Measurements from ENCODE around the gene TDG.
"Not testable (repeated sequence)": the region's sequence is repeated elsewhere in the genome, so short reads cannot be mapped to it uniquely, and the experiment has no call there.

Gene TDG

DNA sequence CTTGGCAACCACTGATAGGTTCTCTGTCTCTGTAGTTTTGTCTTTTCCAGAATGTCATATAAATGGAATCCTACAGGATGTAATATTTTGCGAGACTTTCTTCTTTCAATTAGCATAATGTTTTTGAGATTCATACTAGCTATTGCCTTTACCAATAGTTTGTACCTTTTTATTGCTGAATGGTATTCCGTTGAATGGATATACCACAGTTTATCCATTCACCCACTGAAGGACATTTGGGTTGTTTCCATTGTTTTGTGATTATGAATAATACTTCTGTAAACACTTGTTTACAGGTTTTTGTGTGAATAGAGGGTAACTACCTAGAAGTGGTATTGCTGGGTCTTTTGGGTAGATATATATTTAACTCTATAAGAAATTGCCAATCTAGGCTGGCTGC is 58.0 kb downstream of the TDG start:
- no peak for DNase-seq

DNA sequence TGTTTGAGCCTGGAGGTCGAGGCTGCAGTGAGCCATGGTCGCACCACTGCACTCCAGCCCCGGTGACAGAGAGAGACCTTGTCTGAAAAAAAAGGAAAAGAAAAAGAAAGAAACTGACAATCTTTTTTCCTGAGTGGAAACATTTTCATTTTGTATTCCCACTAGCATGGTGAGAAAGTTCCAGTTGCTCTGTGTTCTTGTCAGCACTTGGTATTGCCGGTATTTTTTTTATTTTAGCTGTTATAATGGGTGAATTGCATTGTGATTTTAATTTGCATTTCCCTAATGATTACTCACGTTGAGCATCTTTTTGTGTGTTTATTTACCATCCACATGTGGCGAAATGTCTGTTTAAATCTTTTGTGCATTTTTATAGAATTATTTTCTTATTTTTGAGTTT is 58.7 kb downstream of the TDG start:
- no peak for DNase-seq

DNA sequence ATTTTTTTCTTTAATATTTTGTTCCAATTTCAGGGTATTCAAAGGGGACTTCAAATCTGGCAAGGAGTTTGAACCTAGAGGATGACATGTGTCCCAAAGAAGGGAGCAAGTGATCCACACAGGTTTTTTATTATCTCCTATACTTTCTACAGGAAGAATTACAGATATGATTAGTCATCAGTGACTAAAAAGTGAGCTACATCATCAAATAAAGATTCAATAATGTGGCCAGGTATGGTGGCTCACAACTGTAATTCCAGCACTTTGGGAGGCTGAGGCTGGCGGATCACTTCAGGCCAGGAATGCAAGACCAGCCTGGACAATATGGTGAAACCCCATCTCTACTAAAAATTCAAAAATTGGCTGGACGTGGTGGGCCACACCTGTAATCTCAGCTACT is 60.1 kb downstream of the TDG start:
- DNase-seq = no peak

DNA sequence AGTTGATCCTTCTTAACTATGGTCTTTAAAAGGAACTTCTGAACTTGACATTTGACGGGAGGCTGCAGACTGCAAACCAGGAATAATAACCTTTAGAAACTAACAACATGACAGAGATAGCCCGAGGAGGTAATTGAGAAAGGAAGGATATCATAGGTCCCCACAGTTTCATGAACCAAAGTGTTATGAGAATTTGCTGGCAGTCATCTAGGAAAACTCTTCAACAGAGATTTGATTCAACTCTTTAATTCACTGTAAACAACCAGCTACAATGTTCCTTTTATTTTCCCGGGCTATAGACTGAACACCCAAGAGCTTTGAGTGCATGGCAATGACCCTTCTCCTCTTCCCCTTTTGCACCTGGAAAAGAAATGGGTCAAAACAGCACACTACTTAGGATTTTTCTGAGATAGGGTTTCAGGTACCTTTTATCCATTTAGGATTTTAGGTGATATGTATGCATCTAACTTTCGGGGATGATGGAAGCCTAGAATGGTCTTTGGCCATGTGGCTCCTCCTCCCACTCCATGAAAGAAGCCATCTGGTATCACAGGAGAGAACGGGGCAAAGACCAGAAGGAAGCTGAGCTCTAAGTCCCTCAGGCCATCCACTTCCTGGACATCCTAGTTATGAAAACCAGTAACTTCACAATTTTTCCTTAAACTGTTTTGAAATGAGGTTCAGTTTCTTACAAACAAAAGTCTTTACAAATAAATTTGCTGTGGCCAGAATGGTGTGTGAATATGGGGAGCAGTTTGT is 61.3 kb downstream of the TDG start:
- no peak for DNase-seq

DNA sequence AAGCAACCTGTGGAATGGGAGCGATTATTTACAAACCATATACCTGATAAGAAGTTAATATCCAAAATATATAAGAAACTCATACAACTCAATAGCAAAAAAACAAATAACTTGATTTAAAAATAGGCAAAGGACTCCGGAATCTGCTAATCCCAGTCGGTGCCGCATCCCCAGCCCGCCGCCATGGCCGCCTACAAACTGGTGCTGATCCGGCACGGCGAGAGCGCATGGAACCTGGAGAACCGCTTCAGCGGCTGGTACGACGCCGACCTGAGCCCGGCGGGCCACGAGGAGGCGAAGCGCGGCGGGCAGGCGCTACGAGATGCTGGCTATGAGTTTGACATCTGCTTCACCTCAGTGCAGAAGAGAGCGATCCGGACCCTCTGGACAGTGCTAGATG is 64.9 kb downstream of the TDG start:
- DNase-seq = not testable (repeated sequence)

DNA sequence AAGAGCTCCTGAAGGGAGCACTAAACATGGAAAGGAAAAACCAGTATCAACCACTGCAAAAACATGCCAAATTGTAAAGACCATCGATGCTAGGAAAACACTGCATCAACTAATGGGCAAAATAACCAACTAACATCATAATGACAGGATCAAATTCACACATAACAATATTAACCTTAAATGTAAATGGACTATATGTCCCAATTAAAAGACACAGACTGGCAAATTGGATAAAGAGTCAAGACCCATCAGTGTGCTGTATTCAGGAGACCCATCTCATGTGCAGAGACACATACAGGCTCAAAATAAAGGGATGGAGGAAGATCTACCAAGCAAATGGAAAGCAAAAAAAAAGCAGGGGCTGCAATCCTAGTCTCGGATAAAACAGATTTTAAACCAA is 70.5 kb downstream of the TDG start:
- not testable (repeated sequence) for DNase-seq

Data from activated CD4-positive, alpha-beta T cell treated with anti-CD3 and anti-CD28 coated beads, Interleukin-2, amount 50 U/mL, for 1 hour (primary cell).